GDM1 (cell line): ENCODE data around the gene ARF1.

Experiments
- DNase-seq: peaks from one replicate; lab custom pipeline; 2025; lab: John Stamatoyannopoulos, UW

The ARF1 gene

GRCh38 chr1:228123505-228123904 lies 41.0 kb downstream of the ARF1 start:
- no peak for DNase-seq

- DNase-seq = no peak
Measured at GRCh38 chr1:228125185-228125584, 42.7 kb downstream of the ARF1 start.

- DNase-seq = no peak
Measured at GRCh38 chr1:228131766-228132165, 49.3 kb downstream of the ARF1 start.

- DNase-seq = no peak
Measured at GRCh38 chr1:228134591-228134990, 52.1 kb downstream of the ARF1 start.

- no peak for DNase-seq
Measured at GRCh38 chr1:228136901-228137300, 54.4 kb downstream of the ARF1 start.

- DNase-seq = no peak
Measured at GRCh38 chr1:228139406-228139930, 57.0 kb downstream of the ARF1 start.

GRCh38 chr1:228139931-228140723 lies 57.6 kb downstream of the ARF1 start, which contains the start of gene GUK1:
Gene GUK1 (plus strand): TSS chr1:228140279. CDS start chr1:228140303, 24 bp downstream.
- DNase-seq = peak; percentile 100

GRCh38 chr1:228140724-228141225 lies 58.3 kb downstream of the ARF1 start:
- no peak for DNase-seq

- DNase-seq = no peak
Measured at GRCh38 chr1:228141226-228142044, 58.9 kb downstream of the ARF1 start.

GRCh38 chr1:228142155-228142691 lies 59.7 kb downstream of the ARF1 start:
- no peak for DNase-seq

- no peak for DNase-seq
Measured at GRCh38 chr1:228142701-228143136, 60.2 kb downstream of the ARF1 start.

GRCh38 chr1:228143480-228144192 lies 61.1 kb downstream of the ARF1 start:
- no peak for DNase-seq

GRCh38 chr1:228144193-228144992 lies 61.9 kb downstream of the ARF1 start:
- DNase-seq = no peak

GRCh38 chr1:228144993-228145343 lies 62.5 kb downstream of the ARF1 start:
- DNase-seq = no peak

GRCh38 chr1:228145463-228146416 lies 63.2 kb downstream of the ARF1 start:
- no peak for DNase-seq

GRCh38 chr1:228146417-228147150 lies 64.1 kb downstream of the ARF1 start:
- DNase-seq = no peak

GRCh38 chr1:228147151-228147693 lies 64.7 kb downstream of the ARF1 start:
- DNase-seq = no peak

- DNase-seq = no peak
Measured at GRCh38 chr1:228147768-228148167, 65.3 kb downstream of the ARF1 start.
